IMR-90 (cell line): ENCODE data around the gene CFAP92. TPM values are rescaled to one million over a fixed set of nuclear protein-coding genes. Genes with fewer than 3 reads are reported as not detected.
A peak's percentile ranks its signal among the peaks of the same experiment; 100 is the strongest.

ENCODE experiments used
- ATAC-seq: fragments of 200-7000 bp; cut with Tn5 transposase; 2 replicates; pipeline ENCODE4 v1.9.1; 2020; ENCODE audit warnings: low read depth, mild to moderate bottlenecking, moderate library complexity
- BruUV-seq: library from RNA; stranded (reverse); fragments of 400-500 nt; replicated peaks from 2 replicates; lab custom pipeline; 2021; lab: Mats Ljungman, UMichigan
- CTCF ChIA-PET: fragments of 300-600 bp; formaldehyde crosslinking; extraction: SDS; loops from one replicate; lab custom pipeline; 2021; ENCODE audit warnings: antibody characterized with exemption; lab: Yijun Ruan, JAX
- POLR2A ChIA-PET: fragments of 300-600 bp; sonication (Branson Sonifier 250); formaldehyde crosslinking; loops from one replicate; lab custom pipeline; 2022; ENCODE audit warnings: antibody characterized with exemption; ENCODE audit not compliant: unreplicated experiment; lab: Charles Lee
- DNase-seq: peaks from one replicate; pipeline ENCODE4 v3.0.0; 2013
- H2AFZ ChIP-seq: replicated peaks from 2 replicates; pipeline ENCODE3; 2013; ENCODE audit warnings: low read length, mild to moderate bottlenecking; ENCODE audit not compliant: poor library complexity
- H2AK5ac ChIP-seq: 2 replicates; pipeline ENCODE4 v1.6.1; 2013; ENCODE audit warnings: low read depth, low read length, inconsistent platforms
- H2AK9ac ChIP-seq: replicated peaks from 2 replicates; pipeline ENCODE3; 2013; ENCODE audit warnings: mild to moderate bottlenecking, low read depth, low read length, moderate library complexity; ENCODE audit not compliant: poor library complexity
- H2BK120ac ChIP-seq: 2 replicates; pipeline ENCODE4 v1.6.1; 2013; ENCODE audit warnings: low read depth, low read length, inconsistent platforms
- H2BK15ac ChIP-seq: 3 replicates; pipeline ENCODE4 v1.6.1; 2013; ENCODE audit warnings: low read depth, low read length, inconsistent platforms
- H2BK20ac ChIP-seq: 2 replicates; pipeline ENCODE4 v1.6.1; 2013; ENCODE audit warnings: low read depth, mild to moderate bottlenecking, inconsistent platforms, low read length, moderate library complexity
- H2BK5ac ChIP-seq: 2 replicates; pipeline ENCODE4 v1.6.1; 2013; ENCODE audit warnings: mild to moderate bottlenecking, low read depth, low read length, inconsistent platforms; ENCODE audit not compliant: poor library complexity, severe bottlenecking
- H3K14ac ChIP-seq: replicated peaks from 2 replicates; pipeline ENCODE4 v1.6.1; 2013; ENCODE audit warnings: low read depth, low read length, inconsistent platforms
- H3K18ac ChIP-seq: 2 replicates; pipeline ENCODE4 v1.6.1; 2013; ENCODE audit warnings: low read depth, low read length, control low read depth
- H3K23ac ChIP-seq: 2 replicates; pipeline ENCODE4 v1.6.1; 2013; ENCODE audit warnings: low read depth, low read length, inconsistent platforms
- H3K27ac ChIP-seq: 2 replicates; pipeline ENCODE4 v1.5.1; 2013; ENCODE audit warnings: mild to moderate bottlenecking, control low read depth, low read length; ENCODE audit not compliant: insufficient read depth
- H3K27me3 ChIP-seq: 2 replicates; pipeline ENCODE4 v1.6.1; 2013; ENCODE audit warnings: low read length; ENCODE audit not compliant: control insufficient read depth, insufficient read depth
- H3K36me3 ChIP-seq: 2 replicates; pipeline ENCODE4 v1.6.1; 2013; ENCODE audit warnings: low read length, mixed read lengths; ENCODE audit not compliant: control insufficient read depth, insufficient read depth
- H3K4ac ChIP-seq: 2 replicates; pipeline ENCODE4 v1.6.1; 2013; ENCODE audit warnings: low read depth, low read length, inconsistent platforms
- H3K4me1 ChIP-seq: 2 replicates; pipeline ENCODE4 v1.6.1; 2013; ENCODE audit warnings: low read length, mixed read lengths; ENCODE audit not compliant: control insufficient read depth, insufficient read depth
- H3K4me2 ChIP-seq: 2 replicates; pipeline ENCODE4 v1.6.1; 2013; ENCODE audit warnings: low read depth, mild to moderate bottlenecking, control low read depth, low read length, moderate library complexity
- H3K4me3 ChIP-seq: 2 replicates; pipeline ENCODE4 v1.5.1; 2013; ENCODE audit warnings: low read depth, mild to moderate bottlenecking, control low read depth, low read length, moderate library complexity; ENCODE audit not compliant: insufficient read depth
- H3K56ac ChIP-seq: 2 replicates; pipeline ENCODE4 v1.6.1; 2013; ENCODE audit warnings: low read length, inconsistent platforms; ENCODE audit not compliant: insufficient read depth; ENCODE audit errors: extremely low read depth
- H3K79me1 ChIP-seq, 2 experiments: 2 replicates each; pipeline ENCODE4 v1.6.1; 2013; ENCODE audit warnings: low read length in 2 of 2, inconsistent platforms in 1 of 2, low read depth in 1 of 2
- H3K9ac ChIP-seq: 2 replicates; pipeline ENCODE4 v1.6.1; 2013; ENCODE audit warnings: low read depth, low read length, control low read depth
- H3K9me1 ChIP-seq: 2 replicates; pipeline ENCODE4 v1.6.1; 2013; ENCODE audit warnings: low read length, inconsistent platforms; ENCODE audit not compliant: insufficient read depth
- H3K9me3 ChIP-seq: 2 replicates; pipeline ENCODE4 v1.6.1; 2013; ENCODE audit warnings: low read length; ENCODE audit not compliant: control insufficient read depth, insufficient read depth
- H4K20me1 ChIP-seq: 2 replicates; pipeline ENCODE4 v1.6.1; 2013; ENCODE audit warnings: low read length, inconsistent platforms; ENCODE audit not compliant: insufficient read depth
- H4K5ac ChIP-seq: 2 replicates; pipeline ENCODE4 v1.6.1; 2013; ENCODE audit warnings: mild to moderate bottlenecking, low read depth, low read length, control low read depth
- H4K8ac ChIP-seq, 2 experiments: 2 replicates each; pipeline ENCODE4 v1.6.1; 2013; ENCODE audit warnings: low read depth in 2 of 2, low read length in 2 of 2, control low read depth in 1 of 2, inconsistent platforms in 1 of 2
- H4K91ac ChIP-seq: 2 replicates; pipeline ENCODE4 v1.6.1; 2013; ENCODE audit warnings: low read depth, low read length, inconsistent platforms; ENCODE audit not compliant: insufficient read depth
- CEBPB ChIP-seq: IDR thresholded peaks from 2 replicates; pipeline ENCODE4 v1.6.1; 2012; ENCODE audit warnings: low read depth, low read length, improper control_type of control experiment
- CHD1 ChIP-seq: IDR thresholded peaks from 2 replicates; pipeline ENCODE4 v1.6.1; 2012; ENCODE audit warnings: low read depth, low read length, improper control_type of control experiment
- FOS ChIP-seq: fragments of 150-350 bp; IDR thresholded peaks from 2 replicates; pipeline ENCODE4 v1.6.1; 2016; ENCODE audit warnings: low read depth, low read length
- MAFK ChIP-seq: IDR thresholded peaks from 2 replicates; pipeline ENCODE4 v1.6.1; 2012; ENCODE audit warnings: low read depth, low read length, improper control_type of control experiment
- MAZ ChIP-seq: IDR thresholded peaks from 2 replicates; pipeline ENCODE4 v1.6.1; 2012; ENCODE audit warnings: low read depth, mild to moderate bottlenecking, low read length, improper control_type of control experiment, moderate library complexity, borderline replicate concordance
- MXI1 ChIP-seq: IDR thresholded peaks from 2 replicates; pipeline ENCODE4 v1.6.1; 2012; ENCODE audit warnings: low read depth, mild to moderate bottlenecking, low read length, moderate library complexity, borderline replicate concordance
- NFE2L2 ChIP-seq: fragments of 150-350 bp; IDR thresholded peaks from 2 replicates; pipeline ENCODE4 v1.6.1; 2016; ENCODE audit warnings: low read depth, mild to moderate bottlenecking, low read length
- POLR2A ChIP-seq: IDR thresholded peaks from 2 replicates; pipeline ENCODE4 v1.6.1; 2012; ENCODE audit warnings: mild to moderate bottlenecking, low read depth, low read length
- RAD21 ChIP-seq: IDR thresholded peaks from 2 replicates; pipeline ENCODE4 v1.6.1; 2012; ENCODE audit warnings: low read length, improper control_type of control experiment
- RCOR1 ChIP-seq: IDR thresholded peaks from 2 replicates; pipeline ENCODE4 v1.6.1; 2012; ENCODE audit warnings: mild to moderate bottlenecking, low read length, improper control_type of control experiment; ENCODE audit not compliant: insufficient replicate concordance
- RFX5 ChIP-seq: IDR thresholded peaks from 2 replicates; pipeline ENCODE4 v1.8.0; 2012; ENCODE audit warnings: low read depth, mild to moderate bottlenecking, low read length, moderate library complexity
- WGBS, 2 experiments: methylation state at CpG; one replicate each; pipeline versions ENCODE4 v1.1.5 to v1.1.7; 2013; ENCODE audit warnings: missing lambda C conversion rate in 2 of 2; ENCODE audit not compliant: insufficient read length in 1 of 2; ENCODE audit errors: extremely low coverage in 2 of 2; 5-methylcytosine and 5-hydroxymethylcytosine counted together
- dilution Hi-C: fragments of 300-500 bp; cut with HindIII; formaldehyde crosslinking; loops from one replicate; pipeline ENCODE4 v1.14.3; 2018; ENCODE audit warnings: low sequenced_read_pairs; ENCODE audit not compliant: unreplicated experiment
- in situ Hi-C: fragments of 300-500 bp; cut with MboI; formaldehyde crosslinking; loops from 3 replicates; pipeline ENCODE4 v1.14.3; 2019; ENCODE audit warnings: low sequenced_read_pairs, inconsistent platforms, mixed read lengths
- intact Hi-C: fragments of 100-400 bp; cut with micrococcal nuclease; formaldehyde crosslinking; loops from 2 replicates; pipeline ENCODE4 v1.10.0; 2022
- polyA plus RNA-seq, 3 experiments: library from polyadenylated mRNA; depleted of rRNA; stranded (reverse); fragments of >200 nt; gene quantifications; 2 replicates each; pipeline ENCODE4 v1.2.3, GENCODE V29; 2012; ENCODE audit warnings: low replicate concordance in 1 of 3
- total RNA-seq: library from RNA; depleted of rRNA; stranded (reverse); fragments of >200 nt; gene quantifications from 2 replicates; pipeline ENCODE4 v1.2.3, GENCODE V29; 2012
- TF ChIP-seq, protein P1 (sequence below): conservative IDR thresholded peaks from 2 replicates; pipeline ENCODE4 v1.5.1; 2012; ENCODE audit warnings: mild to moderate bottlenecking, low read depth, low read length, improper control_type of control experiment
- TF ChIP-seq, protein P2 (sequence below): fragments of 150-350 bp; IDR thresholded peaks from 2 replicates; pipeline ENCODE4 v1.6.1; 2016; ENCODE audit warnings: low read depth, mild to moderate bottlenecking, low read length, moderate library complexity, borderline replicate concordance
- TF ChIP-seq, protein P3 (sequence below): fragments of 150-350 bp; IDR thresholded peaks from 2 replicates; pipeline ENCODE4 v1.6.1; 2017; ENCODE audit warnings: mild to moderate bottlenecking, antibody characterized with exemption, low read length, low read depth

CFAP92 gene
- total and polyA plus RNA-seq, 2 of the 4 experiments (the other 2 are of a cell fraction): not detected

DNA sequence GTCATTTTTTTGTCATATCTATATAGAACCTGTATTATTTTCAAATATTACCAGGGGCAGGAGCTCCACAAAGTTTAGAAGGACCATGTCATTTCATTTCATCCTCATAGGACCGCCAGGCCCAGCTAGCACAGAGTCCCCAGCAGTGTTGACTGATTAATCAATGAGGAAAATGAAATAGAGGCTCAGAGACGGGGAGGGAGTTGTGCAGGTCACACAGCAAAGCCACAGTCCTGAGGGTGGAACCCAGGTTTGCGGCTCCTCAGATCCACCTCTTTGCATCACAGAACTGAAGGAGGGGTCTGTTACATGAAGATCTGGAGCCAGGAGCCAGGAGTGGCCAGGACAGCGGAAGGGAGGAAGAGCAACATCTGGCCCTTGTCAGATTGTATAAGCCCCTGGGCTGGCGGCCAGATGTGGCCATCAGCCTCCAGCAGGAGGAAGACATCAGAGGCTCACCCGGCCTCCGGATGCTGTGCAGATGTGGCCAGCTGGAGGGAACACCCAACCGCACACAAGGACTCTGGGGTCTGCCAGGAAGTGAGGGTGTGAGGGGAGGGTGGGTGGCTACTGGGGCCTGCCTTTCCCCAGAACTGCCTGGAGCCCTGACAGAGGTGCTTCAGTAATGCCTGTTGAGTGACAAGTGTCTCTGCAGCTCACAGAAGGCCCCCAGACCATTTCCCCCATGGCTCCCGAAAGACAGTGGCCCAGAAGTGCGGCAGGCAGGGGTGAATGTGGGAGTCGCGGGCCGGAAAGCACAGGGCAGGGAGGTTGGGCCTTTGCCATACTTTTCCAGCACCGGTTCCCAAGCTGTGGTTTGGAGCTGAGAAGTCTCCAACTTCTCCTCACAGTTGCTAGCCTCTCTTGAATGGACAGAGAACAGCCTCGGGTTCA, 28.5 kb upstream of the CFAP92 start:
- Histone ChIP-seq H2AK9ac (no peak overlapping the region), H3K18ac (peak overlapping the region; percentile 11; the same call in 1 of the 2 replicates), H4K5ac (peak overlapping the region; percentile 7; the same call in 1 of the 2 replicates), H2BK15ac (peak overlapping the region; percentile 44; the same call in 1 of the 3 replicates), H2BK120ac (peak overlapping the region; percentile 42; the same call in 1 of the 2 replicates), H3K4me2 (no peak overlapping the region), H3K9me3 (peaks cover 3% of the 10 kb centered on the region; the same call in 1 of the 2 replicates), H2AK5ac (peak overlapping the region; percentile 4), H3K9ac (no peak overlapping the region), H3K4me1 (peaks cover 26% of the 10 kb centered on the region), H2AFZ (no peak overlapping the region), H4K20me1 (no peaks in the 10 kb centered on the region), H3K27ac (peak overlapping the region; percentile 53; the same call in 1 of the 2 replicates), H3K4me3 (no peak overlapping the region), H2BK20ac (peak overlapping the region; percentile 20; the same call in 1 of the 2 replicates), H3K23ac (no peak overlapping the region), H3K36me3 (no peaks in the 10 kb centered on the region), H3K56ac (no peak overlapping the region), H3K79me1 (no peaks in the 10 kb centered on the region), H3K27me3 (peaks cover 31% of the 10 kb centered on the region), H4K91ac (no peak overlapping the region), H4K8ac (peak overlapping the region in 1 of 2 experiments; percentile 27; a peak in 1 of 4 replicates), H3K9me1 (peaks cover 11% of the 10 kb centered on the region), H3K14ac (no peak overlapping the region), H2BK5ac (no peak overlapping the region), H3K4ac (peak overlapping the region; percentile 2; the same call in 1 of the 2 replicates)
- ChIA-PET POLR2A (no interaction called here), CTCF (interaction anchor here (0.6 kb wide), 2 partner anchors 30 to 108 kb away, joined by 3 read pairs; no protein-coding TSS in a partner anchor)
- dilution Hi-C loops (no loop called here), in situ Hi-C loops (no loop called here), intact Hi-C loops (no loop called here)
- BruUV-seq: no TSS peak
- no CpG with 5 or more reads among the region's 15 CpGs for WGBS, 2 experiments
- no peak for ATAC-seq
- peak; percentile 37 for DNase-seq
- TF ChIP-seq POLR2A (no peak), MXI1 (no peak), RAD21 (no peak), RCOR1 (no peak), RFX5 (no peak), NFE2L2 (no peak), CHD1 (no peak), MAFK (no peak), CEBPB (no peak), FOS (no peak), MAZ (no peak)
- TF ChIP-seq, protein P1, sequence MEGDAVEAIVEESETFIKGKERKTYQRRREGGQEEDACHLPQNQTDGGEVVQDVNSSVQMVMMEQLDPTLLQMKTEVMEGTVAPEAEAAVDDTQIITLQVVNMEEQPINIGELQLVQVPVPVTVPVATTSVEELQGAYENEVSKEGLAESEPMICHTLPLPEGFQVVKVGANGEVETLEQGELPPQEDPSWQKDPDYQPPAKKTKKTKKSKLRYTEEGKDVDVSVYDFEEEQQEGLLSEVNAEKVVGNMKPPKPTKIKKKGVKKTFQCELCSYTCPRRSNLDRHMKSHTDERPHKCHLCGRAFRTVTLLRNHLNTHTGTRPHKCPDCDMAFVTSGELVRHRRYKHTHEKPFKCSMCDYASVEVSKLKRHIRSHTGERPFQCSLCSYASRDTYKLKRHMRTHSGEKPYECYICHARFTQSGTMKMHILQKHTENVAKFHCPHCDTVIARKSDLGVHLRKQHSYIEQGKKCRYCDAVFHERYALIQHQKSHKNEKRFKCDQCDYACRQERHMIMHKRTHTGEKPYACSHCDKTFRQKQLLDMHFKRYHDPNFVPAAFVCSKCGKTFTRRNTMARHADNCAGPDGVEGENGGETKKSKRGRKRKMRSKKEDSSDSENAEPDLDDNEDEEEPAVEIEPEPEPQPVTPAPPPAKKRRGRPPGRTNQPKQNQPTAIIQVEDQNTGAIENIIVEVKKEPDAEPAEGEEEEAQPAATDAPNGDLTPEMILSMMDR: no peak
- TF ChIP-seq, protein P2, sequence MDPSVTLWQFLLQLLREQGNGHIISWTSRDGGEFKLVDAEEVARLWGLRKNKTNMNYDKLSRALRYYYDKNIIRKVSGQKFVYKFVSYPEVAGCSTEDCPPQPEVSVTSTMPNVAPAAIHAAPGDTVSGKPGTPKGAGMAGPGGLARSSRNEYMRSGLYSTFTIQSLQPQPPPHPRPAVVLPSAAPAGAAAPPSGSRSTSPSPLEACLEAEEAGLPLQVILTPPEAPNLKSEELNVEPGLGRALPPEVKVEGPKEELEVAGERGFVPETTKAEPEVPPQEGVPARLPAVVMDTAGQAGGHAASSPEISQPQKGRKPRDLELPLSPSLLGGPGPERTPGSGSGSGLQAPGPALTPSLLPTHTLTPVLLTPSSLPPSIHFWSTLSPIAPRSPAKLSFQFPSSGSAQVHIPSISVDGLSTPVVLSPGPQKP: no peak
- TF ChIP-seq, protein P3, sequence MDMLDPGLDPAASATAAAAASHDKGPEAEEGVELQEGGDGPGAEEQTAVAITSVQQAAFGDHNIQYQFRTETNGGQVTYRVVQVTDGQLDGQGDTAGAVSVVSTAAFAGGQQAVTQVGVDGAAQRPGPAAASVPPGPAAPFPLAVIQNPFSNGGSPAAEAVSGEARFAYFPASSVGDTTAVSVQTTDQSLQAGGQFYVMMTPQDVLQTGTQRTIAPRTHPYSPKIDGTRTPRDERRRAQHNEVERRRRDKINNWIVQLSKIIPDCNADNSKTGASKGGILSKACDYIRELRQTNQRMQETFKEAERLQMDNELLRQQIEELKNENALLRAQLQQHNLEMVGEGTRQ: no peak
